ENCODE measurements around the gene HBM.
A peak's percentile ranks its signal among the peaks of the same experiment; 100 is the strongest.

The HBM gene

GRCh38 chr16:143047-143446 lies 22.7 kb upstream of the HBM start (continued):
- no peak for TF ChIP-seq CSRNP3 (CRISPR knock-in tag; IDR thresholded peaks at IDR 0.05)
- TF ChIP-seq ZFP30 (CRISPR knock-in tag; IDR thresholded peaks at IDR 0.05) = no peak

- no peak for ATAC-seq
- no peak for TF ChIP-seq BACH2 (CRISPR knock-in tag; IDR thresholded peaks at IDR 0.05; ENCODE audit: borderline replicate concordance)
- no peak for TF ChIP-seq PATZ1 (CRISPR knock-in tag; IDR thresholded peaks at IDR 0.05; ENCODE audit: borderline replicate concordance)
- no peak for TF ChIP-seq ZNF565 (CRISPR knock-in tag; conservative IDR thresholded peaks at IDR 0.05; ENCODE audit: low read depth)
- TF ChIP-seq ZFP30 (CRISPR knock-in tag; IDR thresholded peaks at IDR 0.05) = no peak
- TF ChIP-seq ZNF8 (CRISPR knock-in tag; IDR thresholded peaks at IDR 0.05) = no peak
- TF ChIP-seq ZFP3 (CRISPR knock-in tag; IDR thresholded peaks at IDR 0.05) = no peak
- TF ChIP-seq, protein P1, sequence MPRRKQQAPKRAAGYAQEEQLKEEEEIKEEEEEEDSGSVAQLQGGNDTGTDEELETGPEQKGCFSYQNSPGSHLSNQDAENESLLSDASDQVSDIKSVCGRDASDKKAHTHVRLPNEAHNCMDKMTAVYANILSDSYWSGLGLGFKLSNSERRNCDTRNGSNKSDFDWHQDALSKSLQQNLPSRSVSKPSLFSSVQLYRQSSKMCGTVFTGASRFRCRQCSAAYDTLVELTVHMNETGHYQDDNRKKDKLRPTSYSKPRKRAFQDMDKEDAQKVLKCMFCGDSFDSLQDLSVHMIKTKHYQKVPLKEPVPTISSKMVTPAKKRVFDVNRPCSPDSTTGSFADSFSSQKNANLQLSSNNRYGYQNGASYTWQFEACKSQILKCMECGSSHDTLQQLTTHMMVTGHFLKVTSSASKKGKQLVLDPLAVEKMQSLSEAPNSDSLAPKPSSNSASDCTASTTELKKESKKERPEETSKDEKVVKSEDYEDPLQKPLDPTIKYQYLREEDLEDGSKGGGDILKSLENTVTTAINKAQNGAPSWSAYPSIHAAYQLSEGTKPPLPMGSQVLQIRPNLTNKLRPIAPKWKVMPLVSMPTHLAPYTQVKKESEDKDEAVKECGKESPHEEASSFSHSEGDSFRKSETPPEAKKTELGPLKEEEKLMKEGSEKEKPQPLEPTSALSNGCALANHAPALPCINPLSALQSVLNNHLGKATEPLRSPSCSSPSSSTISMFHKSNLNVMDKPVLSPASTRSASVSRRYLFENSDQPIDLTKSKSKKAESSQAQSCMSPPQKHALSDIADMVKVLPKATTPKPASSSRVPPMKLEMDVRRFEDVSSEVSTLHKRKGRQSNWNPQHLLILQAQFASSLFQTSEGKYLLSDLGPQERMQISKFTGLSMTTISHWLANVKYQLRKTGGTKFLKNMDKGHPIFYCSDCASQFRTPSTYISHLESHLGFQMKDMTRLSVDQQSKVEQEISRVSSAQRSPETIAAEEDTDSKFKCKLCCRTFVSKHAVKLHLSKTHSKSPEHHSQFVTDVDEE (CRISPR knock-in tag; IDR thresholded peaks at IDR 0.05) = no peak
These were observed 22.3 kb upstream of the HBM start for GRCh38 chr16:143456-143855.

GRCh38 chr16:144797-145252 lies 21.0 kb upstream of the HBM start:
- TF ChIP-seq ZC3H10 (CRISPR knock-in tag; IDR thresholded peaks at IDR 0.05) = no peak
- ATAC-seq = no peak

DNA sequence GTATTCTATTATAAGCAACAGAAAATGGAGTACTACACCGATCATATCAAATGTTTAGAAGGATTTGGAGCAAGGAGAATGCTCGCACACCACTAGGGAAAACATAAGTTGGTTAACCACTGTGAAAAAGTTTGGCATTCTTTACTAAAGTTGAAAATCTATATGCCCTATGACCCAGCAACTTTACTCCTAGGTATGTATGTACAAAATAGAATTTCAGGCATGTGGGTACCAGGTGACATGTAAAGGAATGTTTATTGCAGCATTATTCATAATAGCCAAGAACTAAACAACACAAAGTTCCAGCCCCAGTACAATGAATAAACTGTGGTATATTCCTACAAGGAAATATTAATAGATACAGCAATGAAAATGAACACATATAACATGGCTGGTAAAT lies 19.1 kb upstream of the HBM start:
- ATAC-seq = no peak
- TF ChIP-seq ZNF8 (CRISPR knock-in tag; IDR thresholded peaks at IDR 0.05) (no peak), PATZ1 (CRISPR knock-in tag; IDR thresholded peaks at IDR 0.05; ENCODE audit: borderline replicate concordance) (no peak), CSRNP3 (CRISPR knock-in tag; IDR thresholded peaks at IDR 0.05) (no peak), ZFP3 (CRISPR knock-in tag; IDR thresholded peaks at IDR 0.05) (no peak), ZC3H10 (CRISPR knock-in tag; IDR thresholded peaks at IDR 0.05) (no peak)

- peak; percentile 30 for ATAC-seq
- TF ChIP-seq TCF4 (CRISPR knock-in tag; IDR thresholded peaks at IDR 0.05; ENCODE audit: borderline replicate concordance) (no peak), CSDC2 (CRISPR knock-in tag; IDR thresholded peaks at IDR 0.05) (no peak), CREB5 (CRISPR knock-in tag; IDR thresholded peaks at IDR 0.05; ENCODE audit: low read depth) (no peak), BACH2 (CRISPR knock-in tag; IDR thresholded peaks at IDR 0.05; ENCODE audit: borderline replicate concordance) (no peak), ZNF70 (CRISPR knock-in tag; IDR thresholded peaks at IDR 0.05) (no peak), PATZ1 (CRISPR knock-in tag; IDR thresholded peaks at IDR 0.05; ENCODE audit: borderline replicate concordance) (no peak), OSR1 (CRISPR knock-in tag; IDR thresholded peaks at IDR 0.05) (no peak), RARB (CRISPR knock-in tag; IDR thresholded peaks at IDR 0.05) (no peak), ESRRG (CRISPR knock-in tag; IDR thresholded peaks at IDR 0.05) (no peak), POU6F1 (CRISPR knock-in tag; IDR thresholded peaks at IDR 0.05; ENCODE audit: borderline replicate concordance, low read depth) (no peak), ZC3H10 (CRISPR knock-in tag; IDR thresholded peaks at IDR 0.05) (no peak), TOX (CRISPR knock-in tag; IDR thresholded peaks at IDR 0.05; ENCODE audit: borderline replicate concordance) (no peak), ZFP3 (CRISPR knock-in tag; IDR thresholded peaks at IDR 0.05) (no peak)
These were observed 16.6 kb upstream of the HBM start for GRCh38 chr16:149024-149660.

Measured in SK-N-SH treated with all-trans-retinoic acid at 6 μM for 48 hours (cell line).